ENCODE data around the gene DNMT3B. TPM values are rescaled to one million over a fixed set of nuclear protein-coding genes. Genes with fewer than 3 reads are reported as not detected.

The DNMT3B gene
- total and polyA plus RNA-seq, 9 of the 15 experiments (the other 6 are each of a cell fraction or from before 2014, with no cell fraction given), result 9.3 to 74.8 (median 49.1) TPM

DNA sequence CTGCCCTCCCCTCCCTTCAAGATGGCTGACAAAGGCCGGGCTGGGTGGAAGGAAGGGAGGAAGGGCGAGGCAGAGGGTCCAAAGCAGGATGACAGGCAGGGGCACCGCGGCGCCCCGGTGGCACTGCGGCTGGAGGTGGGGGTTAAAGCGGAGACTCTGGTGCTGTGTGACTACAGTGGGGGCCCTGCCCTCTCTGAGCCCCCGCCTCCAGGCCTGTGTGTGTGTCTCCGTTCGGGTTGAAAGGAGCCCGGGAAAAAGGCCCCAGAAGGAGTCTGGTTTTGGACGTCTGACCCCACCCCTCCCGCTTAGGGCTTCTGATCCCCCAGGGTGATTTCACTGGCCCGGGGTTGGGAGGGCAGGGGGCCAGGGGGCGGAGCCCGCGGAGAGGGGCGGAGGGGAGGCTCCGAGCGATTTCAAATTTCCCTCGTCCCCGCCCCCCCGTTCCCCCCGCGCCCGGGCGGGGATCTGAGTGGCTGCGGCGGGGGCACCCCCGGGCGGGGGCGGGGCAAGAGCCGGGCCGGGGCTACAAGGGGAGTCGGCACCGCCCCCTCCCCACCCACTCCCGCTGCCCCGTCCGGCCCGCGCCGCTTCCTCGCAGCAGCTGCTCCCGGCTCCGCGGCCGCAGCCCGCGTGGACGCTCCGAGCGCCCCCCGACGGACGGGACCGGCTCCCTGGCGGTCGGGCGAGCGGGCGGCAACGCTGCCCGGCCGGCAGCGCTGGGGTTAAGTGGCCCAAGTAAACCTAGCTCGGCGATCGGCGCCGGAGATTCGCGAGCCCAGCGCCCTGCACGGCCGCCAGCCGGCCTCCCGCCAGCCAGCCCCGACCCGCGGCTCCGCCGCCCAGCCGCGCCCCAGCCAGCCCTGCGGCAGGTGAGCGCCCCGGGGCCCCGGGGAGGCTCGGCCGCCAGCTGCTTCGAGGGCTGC lies at the start of gene DNMT3B (continued):
- TF ChIP-seq, protein P1, sequence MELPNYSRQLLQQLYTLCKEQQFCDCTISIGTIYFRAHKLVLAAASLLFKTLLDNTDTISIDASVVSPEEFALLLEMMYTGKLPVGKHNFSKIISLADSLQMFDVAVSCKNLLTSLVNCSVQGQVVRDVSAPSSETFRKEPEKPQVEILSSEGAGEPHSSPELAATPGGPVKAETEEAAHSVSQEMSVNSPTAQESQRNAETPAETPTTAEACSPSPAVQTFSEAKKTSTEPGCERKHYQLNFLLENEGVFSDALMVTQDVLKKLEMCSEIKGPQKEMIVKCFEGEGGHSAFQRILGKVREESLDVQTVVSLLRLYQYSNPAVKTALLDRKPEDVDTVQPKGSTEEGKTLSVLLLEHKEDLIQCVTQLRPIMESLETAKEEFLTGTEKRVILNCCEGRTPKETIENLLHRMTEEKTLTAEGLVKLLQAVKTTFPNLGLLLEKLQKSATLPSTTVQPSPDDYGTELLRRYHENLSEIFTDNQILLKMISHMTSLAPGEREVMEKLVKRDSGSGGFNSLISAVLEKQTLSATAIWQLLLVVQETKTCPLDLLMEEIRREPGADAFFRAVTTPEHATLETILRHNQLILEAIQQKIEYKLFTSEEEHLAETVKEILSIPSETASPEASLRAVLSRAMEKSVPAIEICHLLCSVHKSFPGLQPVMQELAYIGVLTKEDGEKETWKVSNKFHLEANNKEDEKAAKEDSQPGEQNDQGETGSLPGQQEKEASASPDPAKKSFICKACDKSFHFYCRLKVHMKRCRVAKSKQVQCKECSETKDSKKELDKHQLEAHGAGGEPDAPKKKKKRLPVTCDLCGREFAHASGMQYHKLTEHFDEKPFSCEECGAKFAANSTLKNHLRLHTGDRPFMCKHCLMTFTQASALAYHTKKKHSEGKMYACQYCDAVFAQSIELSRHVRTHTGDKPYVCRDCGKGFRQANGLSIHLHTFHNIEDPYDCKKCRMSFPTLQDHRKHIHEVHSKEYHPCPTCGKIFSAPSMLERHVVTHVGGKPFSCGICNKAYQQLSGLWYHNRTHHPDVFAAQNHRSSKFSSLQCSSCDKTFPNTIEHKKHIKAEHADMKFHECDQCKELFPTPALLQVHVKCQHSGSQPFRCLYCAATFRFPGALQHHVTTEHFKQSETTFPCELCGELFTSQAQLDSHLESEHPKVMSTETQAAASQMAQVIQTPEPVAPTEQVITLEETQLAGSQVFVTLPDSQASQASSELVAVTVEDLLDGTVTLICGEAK (IDR thresholded peaks at IDR 0.05), result peak; percentile 50
- TF ChIP-seq, protein P1 (CRISPR knock-in tag; IDR thresholded peaks at IDR 0.05), result no peak
- TF ChIP-seq, protein P2, sequence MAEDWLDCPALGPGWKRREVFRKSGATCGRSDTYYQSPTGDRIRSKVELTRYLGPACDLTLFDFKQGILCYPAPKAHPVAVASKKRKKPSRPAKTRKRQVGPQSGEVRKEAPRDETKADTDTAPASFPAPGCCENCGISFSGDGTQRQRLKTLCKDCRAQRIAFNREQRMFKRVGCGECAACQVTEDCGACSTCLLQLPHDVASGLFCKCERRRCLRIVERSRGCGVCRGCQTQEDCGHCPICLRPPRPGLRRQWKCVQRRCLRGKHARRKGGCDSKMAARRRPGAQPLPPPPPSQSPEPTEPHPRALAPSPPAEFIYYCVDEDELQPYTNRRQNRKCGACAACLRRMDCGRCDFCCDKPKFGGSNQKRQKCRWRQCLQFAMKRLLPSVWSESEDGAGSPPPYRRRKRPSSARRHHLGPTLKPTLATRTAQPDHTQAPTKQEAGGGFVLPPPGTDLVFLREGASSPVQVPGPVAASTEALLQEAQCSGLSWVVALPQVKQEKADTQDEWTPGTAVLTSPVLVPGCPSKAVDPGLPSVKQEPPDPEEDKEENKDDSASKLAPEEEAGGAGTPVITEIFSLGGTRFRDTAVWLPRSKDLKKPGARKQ (CRISPR knock-in tag; IDR thresholded peaks at IDR 0.05), result no peak
- peak; percentile 47 to 70; a peak in 3 of 4 replicates for TF ChIP-seq RAD21 (CRISPR knock-in tag; conservative IDR thresholded peaks at IDR 0.05 in 1 of 2, IDR thresholded peaks at IDR 0.05 in 1 of 2)
- TF ChIP-seq SMAD4 (CRISPR knock-in tag; conservative IDR thresholded peaks at IDR 0.05), result peak; percentile 89
- TF ChIP-seq TARDBP (IDR thresholded peaks at IDR 0.05), result peak; percentile 76; the same call in 1 of the 2 replicates
- no peak for TF ChIP-seq LCOR (CRISPR knock-in tag; IDR thresholded peaks at IDR 0.05)
- peak; percentile 81 for TF ChIP-seq CBX1 (IDR thresholded peaks at IDR 0.05; ENCODE audit: low read depth)
- no peak for TF ChIP-seq CREB1 (IDR thresholded peaks at IDR 0.05)
- TF ChIP-seq CREB1 (CRISPR knock-in tag; IDR thresholded peaks at IDR 0.05), result no peak; the same call in 1 of the 2 replicates
- TF ChIP-seq CXXC5 (CRISPR knock-in tag; IDR thresholded peaks at IDR 0.05), result peak; percentile 92
- TF ChIP-seq, protein P3, sequence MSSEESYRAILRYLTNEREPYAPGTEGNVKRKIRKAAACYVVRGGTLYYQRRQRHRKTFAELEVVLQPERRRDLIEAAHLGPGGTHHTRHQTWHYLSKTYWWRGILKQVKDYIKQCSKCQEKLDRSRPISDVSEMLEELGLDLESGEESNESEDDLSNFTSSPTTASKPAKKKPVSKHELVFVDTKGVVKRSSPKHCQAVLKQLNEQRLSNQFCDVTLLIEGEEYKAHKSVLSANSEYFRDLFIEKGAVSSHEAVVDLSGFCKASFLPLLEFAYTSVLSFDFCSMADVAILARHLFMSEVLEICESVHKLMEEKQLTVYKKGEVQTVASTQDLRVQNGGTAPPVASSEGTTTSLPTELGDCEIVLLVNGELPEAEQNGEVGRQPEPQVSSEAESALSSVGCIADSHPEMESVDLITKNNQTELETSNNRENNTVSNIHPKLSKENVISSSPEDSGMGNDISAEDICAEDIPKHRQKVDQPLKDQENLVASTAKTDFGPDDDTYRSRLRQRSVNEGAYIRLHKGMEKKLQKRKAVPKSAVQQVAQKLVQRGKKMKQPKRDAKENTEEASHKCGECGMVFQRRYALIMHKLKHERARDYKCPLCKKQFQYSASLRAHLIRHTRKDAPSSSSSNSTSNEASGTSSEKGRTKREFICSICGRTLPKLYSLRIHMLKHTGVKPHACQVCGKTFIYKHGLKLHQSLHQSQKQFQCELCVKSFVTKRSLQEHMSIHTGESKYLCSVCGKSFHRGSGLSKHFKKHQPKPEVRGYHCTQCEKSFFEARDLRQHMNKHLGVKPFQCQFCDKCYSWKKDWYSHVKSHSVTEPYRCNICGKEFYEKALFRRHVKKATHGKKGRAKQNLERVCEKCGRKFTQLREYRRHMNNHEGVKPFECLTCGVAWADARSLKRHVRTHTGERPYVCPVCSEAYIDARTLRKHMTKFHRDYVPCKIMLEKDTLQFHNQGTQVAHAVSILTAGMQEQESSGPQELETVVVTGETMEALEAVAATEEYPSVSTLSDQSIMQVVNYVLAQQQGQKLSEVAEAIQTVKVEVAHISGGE (CRISPR knock-in tag; IDR thresholded peaks at IDR 0.05), result 0 out of 6 replicates have a peak, but pooled peaks of 1 of the 3 experiments have one; percentile 42

Data from K562 (cell line).